H1 (cell line): ENCODE measurements around the gene RNF126. TPM values are rescaled to one million over a fixed set of nuclear protein-coding genes. Genes with fewer than 3 reads are reported as not detected.

Source experiments
- NANOG ChIP-seq: IDR thresholded peaks from 2 replicates; pipeline ENCODE4 v1.6.1; 2011; ENCODE audit warnings: low read length, low read depth, mild to moderate bottlenecking, inconsistent platforms; ENCODE audit not compliant: insufficient read depth, poor library complexity, severe bottlenecking
- RNF2 ChIP-seq: fragments of 200-900, 300-1000 bp; sonication (generic); IDR thresholded peaks from 2 replicates; pipeline ENCODE4 v1.7.1; 2016; ENCODE audit warnings: borderline replicate concordance, low read depth, mild to moderate bottlenecking, antibody characterized with exemption, low read length; ENCODE audit not compliant: poor library complexity, severe bottlenecking; ENCODE audit errors: missing control alignments
- TCF12 ChIP-seq: IDR thresholded peaks from 2 replicates; pipeline ENCODE4 v1.6.1; 2011; ENCODE audit warnings: low read depth, mild to moderate bottlenecking, low read length
- polyA plus RNA-seq, 7 experiments: library from polyadenylated mRNA; depleted of rRNA in 3 of 7; stranded (reverse) in 5 of 7; unstranded in 2 of 7; fragments of >200 nt in 5 of 7; fragments of 200-250 nt in 2 of 7; gene quantifications; 1 replicate in 5 of 7; 2 replicates in 1 of 7; 4 replicates in 1 of 7; pipeline versions ENCODE4 v1.2.1 to v1.2.3, GENCODE V29; 2011 to 2013; ENCODE audit warnings: missing spikeins in 2 of 7, mixed read lengths in 2 of 7
- total RNA-seq: library from RNA; stranded (reverse); fragmentation: NEBNext Ultra II Directional; extraction: Animal tissue kit (Norgen Biotek cat#: 25700); gene quantifications from 2 replicates; pipeline ENCODE4 v1.2.1, GENCODE V29; 2021

The RNF126 gene
- total and polyA plus RNA-seq, 2 of the 8 experiments (the other 6 are each of a cell fraction or from before 2014, with no cell fraction given): 21.8 to 68.0 TPM

GRCh38 chr19:710767-711166 is 47.8 kb upstream of the RNF126 start (continued):
- TF ChIP-seq RNF2: no peak
- TF ChIP-seq NANOG: no peak
- TF ChIP-seq TCF12: no peak
